Liver (tissue), 3 donors: ENCODE data around the gene NELL1.

Experiments used
- EGR1 ChIP-seq, 2 donors: IDR thresholded peaks; 2 replicates each; pipeline ENCODE4 v1.6.1; 2016 to 2018; ENCODE audit warnings: antibody characterized with exemption in 2 of 2, low read depth in 2 of 2
- FOXA2 ChIP-seq: IDR thresholded peaks from 2 replicates; pipeline ENCODE4 v1.6.1; 2016; ENCODE audit warnings: antibody characterized with exemption
- GABPA ChIP-seq, 2 donors: IDR thresholded peaks in 1 of 2; conservative IDR thresholded peaks in 1 of 2; 2 replicates each; pipeline ENCODE4 v1.6.1; 2016; ENCODE audit warnings: antibody characterized with exemption in 2 of 2, mild to moderate bottlenecking in 1 of 2, moderate library complexity in 1 of 2
- HNF4A ChIP-seq, 2 donors: conservative IDR thresholded peaks; 2 replicates each; pipeline ENCODE4 v1.6.1; 2016; ENCODE audit warnings: antibody characterized with exemption in 2 of 2, mild to moderate bottlenecking in 2 of 2
- JUND ChIP-seq, 2 donors: IDR thresholded peaks; 2 replicates each; pipeline ENCODE4 v1.6.1; 2016; ENCODE audit warnings: antibody characterized with exemption in 2 of 2
- RAD21 ChIP-seq, 2 donors: IDR thresholded peaks; 2 replicates each; pipeline ENCODE4 v1.6.1; 2016; ENCODE audit warnings: antibody characterized with exemption in 2 of 2, mild to moderate bottlenecking in 2 of 2
- RXRA ChIP-seq, 2 donors: IDR thresholded peaks; 2 replicates each; pipeline ENCODE4 v1.6.1; 2017 to 2018; ENCODE audit warnings: antibody characterized with exemption in 2 of 2, mild to moderate bottlenecking in 1 of 2
- SP1 ChIP-seq: IDR thresholded peaks from 2 replicates; pipeline ENCODE4 v1.6.1; 2018; ENCODE audit warnings: antibody characterized with exemption, mild to moderate bottlenecking
- TAF1 ChIP-seq: conservative IDR thresholded peaks from 2 replicates; pipeline ENCODE4 v1.6.1; 2016; ENCODE audit warnings: antibody characterized with exemption, mild to moderate bottlenecking
- TF ChIP-seq, protein P1 (sequence below): fragments of 150-350 bp; IDR thresholded peaks from 2 replicates; pipeline ENCODE4 v1.5.1; 2017; ENCODE audit warnings: improper control_type of control experiment, low read depth, low read length; ENCODE audit not compliant: missing input control
- TF ChIP-seq, protein P2 (sequence below): IDR thresholded peaks from 2 replicates; pipeline ENCODE4 v1.6.1; 2016; ENCODE audit warnings: antibody characterized with exemption
- TF ChIP-seq, protein P3 (sequence below): IDR thresholded peaks from 2 replicates; pipeline ENCODE4 v1.6.1; 2016; ENCODE audit warnings: antibody characterized with exemption
- TF ChIP-seq, protein P4 (sequence below): IDR thresholded peaks from 2 replicates; pipeline ENCODE4 v1.6.1; 2016; ENCODE audit warnings: antibody characterized with exemption
- TF ChIP-seq, protein P5 (sequence below): IDR thresholded peaks from 2 replicates; pipeline ENCODE4 v1.6.1; 2016; ENCODE audit warnings: antibody characterized with exemption, mild to moderate bottlenecking
- donor health status: healthy.
- donor health status: healthy.

DNA sequence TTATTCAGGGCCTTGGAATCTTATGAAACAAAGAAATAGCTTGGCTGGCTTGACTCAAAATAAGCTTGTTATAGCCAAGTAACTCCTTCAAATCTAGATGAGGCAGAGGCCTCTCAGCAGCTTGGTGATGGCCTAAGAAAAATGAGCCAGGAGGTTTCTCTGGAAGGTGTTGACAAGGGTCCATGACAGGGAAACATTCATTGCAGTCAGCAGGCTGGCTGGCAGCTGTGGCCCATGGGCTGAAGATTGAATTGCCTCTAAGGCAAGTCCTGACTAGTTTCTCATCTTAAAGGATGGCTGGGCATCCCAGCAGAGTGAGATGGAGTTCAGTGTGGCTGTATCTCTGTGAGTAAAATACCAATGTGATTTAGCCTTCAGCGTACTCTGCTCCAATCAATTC, 441.0 kb downstream of the NELL1 start:
- TF ChIP-seq, protein P1, sequence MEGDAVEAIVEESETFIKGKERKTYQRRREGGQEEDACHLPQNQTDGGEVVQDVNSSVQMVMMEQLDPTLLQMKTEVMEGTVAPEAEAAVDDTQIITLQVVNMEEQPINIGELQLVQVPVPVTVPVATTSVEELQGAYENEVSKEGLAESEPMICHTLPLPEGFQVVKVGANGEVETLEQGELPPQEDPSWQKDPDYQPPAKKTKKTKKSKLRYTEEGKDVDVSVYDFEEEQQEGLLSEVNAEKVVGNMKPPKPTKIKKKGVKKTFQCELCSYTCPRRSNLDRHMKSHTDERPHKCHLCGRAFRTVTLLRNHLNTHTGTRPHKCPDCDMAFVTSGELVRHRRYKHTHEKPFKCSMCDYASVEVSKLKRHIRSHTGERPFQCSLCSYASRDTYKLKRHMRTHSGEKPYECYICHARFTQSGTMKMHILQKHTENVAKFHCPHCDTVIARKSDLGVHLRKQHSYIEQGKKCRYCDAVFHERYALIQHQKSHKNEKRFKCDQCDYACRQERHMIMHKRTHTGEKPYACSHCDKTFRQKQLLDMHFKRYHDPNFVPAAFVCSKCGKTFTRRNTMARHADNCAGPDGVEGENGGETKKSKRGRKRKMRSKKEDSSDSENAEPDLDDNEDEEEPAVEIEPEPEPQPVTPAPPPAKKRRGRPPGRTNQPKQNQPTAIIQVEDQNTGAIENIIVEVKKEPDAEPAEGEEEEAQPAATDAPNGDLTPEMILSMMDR, result no peak
- TF ChIP-seq, protein P2, sequence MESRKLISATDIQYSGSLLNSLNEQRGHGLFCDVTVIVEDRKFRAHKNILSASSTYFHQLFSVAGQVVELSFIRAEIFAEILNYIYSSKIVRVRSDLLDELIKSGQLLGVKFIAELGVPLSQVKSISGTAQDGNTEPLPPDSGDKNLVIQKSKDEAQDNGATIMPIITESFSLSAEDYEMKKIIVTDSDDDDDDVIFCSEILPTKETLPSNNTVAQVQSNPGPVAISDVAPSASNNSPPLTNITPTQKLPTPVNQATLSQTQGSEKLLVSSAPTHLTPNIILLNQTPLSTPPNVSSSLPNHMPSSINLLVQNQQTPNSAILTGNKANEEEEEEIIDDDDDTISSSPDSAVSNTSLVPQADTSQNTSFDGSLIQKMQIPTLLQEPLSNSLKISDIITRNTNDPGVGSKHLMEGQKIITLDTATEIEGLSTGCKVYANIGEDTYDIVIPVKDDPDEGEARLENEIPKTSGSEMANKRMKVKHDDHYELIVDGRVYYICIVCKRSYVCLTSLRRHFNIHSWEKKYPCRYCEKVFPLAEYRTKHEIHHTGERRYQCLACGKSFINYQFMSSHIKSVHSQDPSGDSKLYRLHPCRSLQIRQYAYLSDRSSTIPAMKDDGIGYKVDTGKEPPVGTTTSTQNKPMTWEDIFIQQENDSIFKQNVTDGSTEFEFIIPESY, result no peak
- TF ChIP-seq RAD21 (IDR thresholded peaks at IDR 0.05) (no peak), GABPA (IDR thresholded peaks at IDR 0.05 in 1 of 2, conservative IDR thresholded peaks at IDR 0.05 in 1 of 2) (no peak), RXRA (IDR thresholded peaks at IDR 0.05) (no peak), SP1 (no peak), TAF1 (no peak), JUND (IDR thresholded peaks at IDR 0.05) (no peak), EGR1 (IDR thresholded peaks at IDR 0.05; ENCODE audit: low read depth in 2 of 2) (no peak), FOXA2 (no peak), HNF4A (conservative IDR thresholded peaks at IDR 0.05) (no peak)
- TF ChIP-seq, protein P3, sequence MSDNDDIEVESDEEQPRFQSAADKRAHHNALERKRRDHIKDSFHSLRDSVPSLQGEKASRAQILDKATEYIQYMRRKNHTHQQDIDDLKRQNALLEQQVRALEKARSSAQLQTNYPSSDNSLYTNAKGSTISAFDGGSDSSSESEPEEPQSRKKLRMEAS, result no peak
- TF ChIP-seq, protein P4, sequence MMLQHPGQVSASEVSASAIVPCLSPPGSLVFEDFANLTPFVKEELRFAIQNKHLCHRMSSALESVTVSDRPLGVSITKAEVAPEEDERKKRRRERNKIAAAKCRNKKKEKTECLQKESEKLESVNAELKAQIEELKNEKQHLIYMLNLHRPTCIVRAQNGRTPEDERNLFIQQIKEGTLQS, result no peak
- TF ChIP-seq, protein P5, sequence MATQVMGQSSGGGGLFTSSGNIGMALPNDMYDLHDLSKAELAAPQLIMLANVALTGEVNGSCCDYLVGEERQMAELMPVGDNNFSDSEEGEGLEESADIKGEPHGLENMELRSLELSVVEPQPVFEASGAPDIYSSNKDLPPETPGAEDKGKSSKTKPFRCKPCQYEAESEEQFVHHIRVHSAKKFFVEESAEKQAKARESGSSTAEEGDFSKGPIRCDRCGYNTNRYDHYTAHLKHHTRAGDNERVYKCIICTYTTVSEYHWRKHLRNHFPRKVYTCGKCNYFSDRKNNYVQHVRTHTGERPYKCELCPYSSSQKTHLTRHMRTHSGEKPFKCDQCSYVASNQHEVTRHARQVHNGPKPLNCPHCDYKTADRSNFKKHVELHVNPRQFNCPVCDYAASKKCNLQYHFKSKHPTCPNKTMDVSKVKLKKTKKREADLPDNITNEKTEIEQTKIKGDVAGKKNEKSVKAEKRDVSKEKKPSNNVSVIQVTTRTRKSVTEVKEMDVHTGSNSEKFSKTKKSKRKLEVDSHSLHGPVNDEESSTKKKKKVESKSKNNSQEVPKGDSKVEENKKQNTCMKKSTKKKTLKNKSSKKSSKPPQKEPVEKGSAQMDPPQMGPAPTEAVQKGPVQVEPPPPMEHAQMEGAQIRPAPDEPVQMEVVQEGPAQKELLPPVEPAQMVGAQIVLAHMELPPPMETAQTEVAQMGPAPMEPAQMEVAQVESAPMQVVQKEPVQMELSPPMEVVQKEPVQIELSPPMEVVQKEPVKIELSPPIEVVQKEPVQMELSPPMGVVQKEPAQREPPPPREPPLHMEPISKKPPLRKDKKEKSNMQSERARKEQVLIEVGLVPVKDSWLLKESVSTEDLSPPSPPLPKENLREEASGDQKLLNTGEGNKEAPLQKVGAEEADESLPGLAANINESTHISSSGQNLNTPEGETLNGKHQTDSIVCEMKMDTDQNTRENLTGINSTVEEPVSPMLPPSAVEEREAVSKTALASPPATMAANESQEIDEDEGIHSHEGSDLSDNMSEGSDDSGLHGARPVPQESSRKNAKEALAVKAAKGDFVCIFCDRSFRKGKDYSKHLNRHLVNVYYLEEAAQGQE, result no peak
